HG02884 (cell line): ENCODE data around the gene SCAMP2.
A peak's percentile ranks its signal among the peaks of the same experiment; 100 is the strongest.
"Not testable (repeated sequence)": the region's sequence is repeated elsewhere in the genome, so short reads cannot be mapped to it uniquely, and the experiment has no call there.

Experiments
- ATAC-seq: cut with Tn5 transposase; IDR thresholded peaks from one replicate; pipeline ENCODE4 v1.9.1; 2021; ENCODE audit warnings: mild to moderate bottlenecking, moderate library complexity; ENCODE audit not compliant: unreplicated experiment

SCAMP2 gene

GRCh38 chr15:74891469-74891868, 18.3 kb upstream of the SCAMP2 start:
- no peak for ATAC-seq

GRCh38 chr15:74890665-74890960, 17.4 kb upstream of the SCAMP2 start:
- no peak for ATAC-seq

- ATAC-seq = peak; percentile 84
Measured at GRCh38 chr15:74889883-74890664, 16.9 kb upstream of the SCAMP2 start, which contains the start of gene MPI. MPI (plus strand) TSS chr15:74890042; CDS start chr15:74890074, 32 bp downstream.

GRCh38 chr15:74889390-74889882, 16.3 kb upstream of the SCAMP2 start:
- peak; percentile 20 for ATAC-seq

- ATAC-seq = no peak
Measured at GRCh38 chr15:74888716-74889115, 15.6 kb upstream of the SCAMP2 start.

GRCh38 chr15:74887537-74888193, 14.5 kb upstream of the SCAMP2 start:
- not testable (repeated sequence) for ATAC-seq

- no peak for ATAC-seq
Measured at GRCh38 chr15:74885461-74885860, 12.3 kb upstream of the SCAMP2 start.

GRCh38 chr15:74884428-74885223, 11.5 kb upstream of the SCAMP2 start:
- ATAC-seq = no peak

GRCh38 chr15:74882528-74882927, 9.4 kb upstream of the SCAMP2 start:
- ATAC-seq = no peak

GRCh38 chr15:74878273-74878672, 5.1 kb upstream of the SCAMP2 start:
- ATAC-seq = no peak

- no peak for ATAC-seq
Measured at GRCh38 chr15:74873756-74874424, 725 bp upstream of the SCAMP2 start.

- ATAC-seq = no peak
Measured at GRCh38 chr15:74872702-74873035, 496 bp downstream of the SCAMP2 start.

GRCh38 chr15:74870436-74871215, 2.5 kb downstream of the SCAMP2 start:
- ATAC-seq = no peak

- ATAC-seq = peak; percentile 53
Measured at GRCh38 chr15:74869726-74870407, 3.3 kb downstream of the SCAMP2 start.

GRCh38 chr15:74869372-74869725, 3.8 kb downstream of the SCAMP2 start:
- ATAC-seq = no peak

GRCh38 chr15:74868059-74868458, 5.1 kb downstream of the SCAMP2 start:
- no peak for ATAC-seq

- ATAC-seq = no peak
Measured at GRCh38 chr15:74867466-74868038, 5.6 kb downstream of the SCAMP2 start.

- ATAC-seq = no peak
Measured at GRCh38 chr15:74866090-74866489, 7.1 kb downstream of the SCAMP2 start.

- no peak for ATAC-seq
Measured at GRCh38 chr15:74865316-74865715, 7.8 kb downstream of the SCAMP2 start.
